GM23248 (cell line): ENCODE measurements around the gene ITK. TPM values are rescaled to one million over a fixed set of nuclear protein-coding genes. Genes with fewer than 3 reads are reported as not detected.
"Not testable (repeated sequence)": the region's sequence is repeated elsewhere in the genome, so short reads cannot be mapped to it uniquely, and the experiment has no call there.

ENCODE experiments used
- DNase-seq: peaks from one replicate; pipeline ENCODE4 v3.0.0-alpha.2; 2015
- H2AFZ ChIP-seq: fragments of 200-600 bp; sonication (generic); 2 replicates; pipeline ENCODE4 v1.6.1; 2016; ENCODE audit warnings: antibody characterized with exemption
- H3F3A ChIP-seq: fragments of 200-600 bp; sonication (generic); 2 replicates; pipeline ENCODE4 v1.6.1; 2016; ENCODE audit warnings: mild to moderate bottlenecking, antibody characterized with exemption, mixed run types; ENCODE audit not compliant: insufficient read depth
- H3K27ac ChIP-seq: fragments of 200-600 bp; sonication (generic); 2 replicates; pipeline ENCODE4 v1.5.1; 2016; ENCODE audit warnings: mild to moderate bottlenecking
- H3K27me3 ChIP-seq: fragments of 200-600 bp; sonication (generic); replicated peaks from 2 replicates; pipeline ENCODE4 v1.6.1; 2016; ENCODE audit warnings: mild to moderate bottlenecking; ENCODE audit not compliant: insufficient read depth
- H3K36me3 ChIP-seq: fragments of 200-600 bp; sonication (generic); 2 replicates; pipeline ENCODE4 v1.6.1; 2016; ENCODE audit warnings: low read depth, mild to moderate bottlenecking
- H3K4me1 ChIP-seq: fragments of 200-600 bp; sonication (generic); 2 replicates; pipeline ENCODE4 v1.6.1; 2016; ENCODE audit warnings: mild to moderate bottlenecking; ENCODE audit not compliant: insufficient read depth
- H3K4me2 ChIP-seq: fragments of 200-600 bp; sonication (generic); one replicate; pipeline ENCODE4 v1.6.1; 2016; ENCODE audit warnings: mild to moderate bottlenecking; ENCODE audit not compliant: unreplicated experiment
- H3K4me3 ChIP-seq: fragments of 200-600 bp; sonication (generic); 2 replicates; pipeline ENCODE4 v1.5.1; 2016; ENCODE audit warnings: mild to moderate bottlenecking
- H3K79me2 ChIP-seq: fragments of 200-600 bp; sonication (generic); 2 replicates; pipeline ENCODE4 v1.6.1; 2016; ENCODE audit warnings: mild to moderate bottlenecking; ENCODE audit not compliant: insufficient read depth
- H3K9ac ChIP-seq: fragments of 200-600 bp; sonication (generic); 2 replicates; pipeline ENCODE4 v1.6.1; 2016; ENCODE audit warnings: mild to moderate bottlenecking
- H3K9me2 ChIP-seq: fragments of 200-600 bp; sonication (generic); 2 replicates; pipeline ENCODE4 v1.6.1; 2016; ENCODE audit warnings: mixed run types, mild to moderate bottlenecking, moderate library complexity; ENCODE audit not compliant: insufficient read depth
- H3K9me3 ChIP-seq: fragments of 200-600 bp; sonication (generic); one replicate; pipeline ENCODE4 v1.6.1; 2017; ENCODE audit warnings: low read depth
- H4K20me1 ChIP-seq: fragments of 200-600 bp; sonication (generic); 2 replicates; pipeline ENCODE4 v1.6.0; 2016; ENCODE audit not compliant: insufficient read depth
- EZH2 ChIP-seq: fragments of 200-600 bp; sonication (generic); IDR thresholded peaks from 2 replicates; pipeline ENCODE4 v1.6.1; 2018; ENCODE audit warnings: antibody characterized with exemption, mild to moderate bottlenecking; ENCODE audit not compliant: insufficient read depth, poor library complexity, severe bottlenecking
- EZH2phosphoT487 ChIP-seq: fragments of 200-600 bp; sonication (generic); IDR thresholded peaks from 2 replicates; pipeline ENCODE4 v1.6.1; 2018; ENCODE audit warnings: antibody characterized with exemption, moderate library complexity, mild to moderate bottlenecking, low read depth; ENCODE audit not compliant: insufficient read depth
- WGBS, 2 experiments: methylation state at CpG; one replicate each; pipeline ENCODE4 v1.1.6; 2015 to 2017; ENCODE audit warnings: low lambda C conversion rate in 2 of 2, low coverage in 1 of 2; ENCODE audit errors: missing lambda C conversion rate in 2 of 2; 5-methylcytosine and 5-hydroxymethylcytosine counted together
- in situ Hi-C: fragments of 300-500 bp; cut with MboI; formaldehyde crosslinking; loops from 2 replicates; pipeline ENCODE4 v1.15.0; 2020
- polyA plus RNA-seq: library from polyadenylated mRNA; unstranded; fragments of >200 nt; fragmentation: Nextera tagmentation; extraction: Ambion mirVana; gene quantifications from 2 replicates; pipeline ENCODE4 v1.2.1, GENCODE V29; 2016
- total RNA-seq: library from RNA; depleted of rRNA; stranded (reverse); fragments of >200 nt; shearing (Covaris generic); gene quantifications from 2 replicates; pipeline ENCODE4 v1.2.3, GENCODE V29; 2014

ITK gene
- total and polyA plus RNA-seq, 2 experiments from 2014 or later: 0.11 TPM; not detected in 1

DNA sequence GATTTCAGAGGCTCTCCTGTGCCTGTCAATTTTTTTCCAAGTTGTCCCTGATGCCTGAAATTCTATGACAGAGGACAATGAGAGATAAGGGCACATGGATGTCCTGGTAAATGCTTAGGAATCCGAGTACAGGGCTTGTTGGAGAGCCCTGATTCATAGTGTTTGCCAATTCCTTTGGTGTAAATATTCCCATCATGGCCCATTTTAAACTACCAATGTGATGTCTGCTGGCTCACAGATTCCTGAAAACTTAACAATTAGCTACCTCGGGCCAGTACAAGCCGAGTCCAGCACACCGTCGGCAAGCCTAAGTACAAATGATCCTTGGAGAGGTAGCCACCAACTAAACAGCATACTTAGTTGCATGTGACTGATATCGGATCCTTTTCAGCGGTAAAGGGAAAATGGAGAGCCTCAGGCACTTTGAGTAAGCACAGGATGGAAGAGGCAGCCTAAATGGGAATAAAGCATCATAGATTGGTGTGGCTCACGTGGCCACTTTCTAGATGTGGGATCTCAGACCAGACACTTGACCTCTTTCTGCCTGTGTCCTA is 3.6 kb downstream of the ITK start:
- Histone ChIP-seq H3K9ac (no peak overlapping the region), H3K4me1 (no peaks in the 10 kb centered on the region), H2AFZ (no peak overlapping the region), H3K4me3 (no peak overlapping the region), H3F3A (no peaks in the 10 kb centered on the region), H3K27ac (no peak overlapping the region), H3K9me3 (no peaks in the 10 kb centered on the region), H3K27me3 (peaks cover 54% of the 10 kb centered on the region), H3K36me3 (no peaks in the 10 kb centered on the region), H3K79me2 (no peaks in the 10 kb centered on the region), H3K9me2 (no peaks in the 10 kb centered on the region), H4K20me1 (no peaks in the 10 kb centered on the region), H3K4me2 (no peak overlapping the region)
- DNase-seq: no peak
- WGBS, 2 experiments: 42 to 43% methylated on average over 8 of the region's 8 CpGs
- in situ Hi-C loops: no loop called here
- TF ChIP-seq EZH2 (no peak), EZH2phosphoT487 (no peak)

DNA sequence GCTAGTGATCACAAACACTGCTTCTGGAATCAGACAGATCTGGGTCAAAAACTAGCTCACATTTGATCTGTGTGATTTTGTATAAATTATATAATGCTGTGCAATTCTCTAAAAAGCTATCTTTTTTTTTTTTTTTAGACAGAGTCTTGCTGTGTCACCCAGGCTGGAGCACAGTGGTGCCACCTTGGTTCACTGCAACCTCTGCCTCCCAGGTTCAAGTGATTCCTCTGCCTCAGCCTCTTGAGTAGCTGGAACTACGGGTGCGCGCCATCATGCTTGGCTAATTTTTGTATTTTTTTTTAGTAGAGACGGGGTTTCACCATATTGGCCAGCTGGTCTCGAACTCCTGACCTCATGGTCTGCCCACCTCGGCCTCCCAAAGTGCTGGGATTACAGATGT is 4.5 kb downstream of the ITK start:
- H3K4me3 ChIP-seq, H4K20me1 ChIP-seq, H3K9me2 ChIP-seq, H3K4me1 ChIP-seq, DNase-seq, H3K36me3 ChIP-seq, H3F3A ChIP-seq, in situ Hi-C loops, H3K27ac ChIP-seq, H3K9ac ChIP-seq, H3K9me3 ChIP-seq, H2AFZ ChIP-seq, H3K79me2 ChIP-seq, H3K4me2 ChIP-seq: not testable (repeated sequence)
- WGBS, 2 experiments: 69 to 71% methylated on average over 6 of the region's 6 CpGs
- peaks cover 52% of the 10 kb centered on the region for H3K27me3 ChIP-seq

DNA sequence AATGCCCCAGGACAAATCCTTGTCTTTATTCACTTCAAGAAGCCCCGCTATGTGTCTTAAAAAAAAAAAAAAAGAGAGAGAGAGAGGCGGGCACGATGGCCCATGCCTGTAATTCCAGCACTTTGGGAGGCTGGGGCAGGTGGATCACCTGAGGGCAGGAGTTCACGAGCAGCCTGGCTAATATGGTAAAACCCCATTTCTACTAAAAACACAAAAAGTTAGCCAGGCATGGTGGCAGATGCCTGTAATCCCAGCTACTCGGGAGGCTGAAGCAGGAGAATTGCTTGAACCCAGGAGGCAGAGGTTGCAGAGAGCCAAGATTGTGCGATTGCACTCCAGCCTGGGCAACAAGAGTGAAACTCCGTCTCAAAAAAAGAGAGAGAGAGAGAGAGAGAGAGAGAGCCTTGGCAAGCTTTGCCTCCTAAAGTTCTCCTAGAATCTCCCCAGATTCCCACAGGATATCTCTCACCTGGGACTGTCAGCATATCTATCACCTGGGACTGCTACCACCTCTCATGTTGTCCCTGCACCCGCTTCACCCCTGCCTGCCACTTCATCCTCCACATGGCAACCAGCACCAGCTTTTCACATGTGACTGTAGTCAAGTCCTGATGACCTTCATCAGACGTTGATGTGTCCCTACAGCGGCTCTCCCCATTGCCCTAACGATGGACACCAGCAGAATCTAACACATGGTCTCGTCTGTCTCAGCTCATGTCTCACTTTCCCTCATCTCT is 5.8 kb downstream of the ITK start:
- H3K9me2 ChIP-seq: no peaks in the 10 kb centered on the region
- H2AFZ ChIP-seq: no peak overlapping the region
- no peak overlapping the region for H3K27ac ChIP-seq
- no peak for DNase-seq
- H3K9ac ChIP-seq: no peak overlapping the region
- TF ChIP-seq EZH2phosphoT487: no peak
- TF ChIP-seq EZH2: no peak
- no peaks in the 10 kb centered on the region for H3F3A ChIP-seq
- no peak overlapping the region for H3K4me2 ChIP-seq
- no peak overlapping the region for H3K4me3 ChIP-seq
- in situ Hi-C loops: no loop called here
- no peaks in the 10 kb centered on the region for H3K79me2 ChIP-seq
- WGBS, 2 experiments: 44 to 47% methylated on average over 11 to 12 of the region's 12 CpGs
- no peaks in the 10 kb centered on the region for H4K20me1 ChIP-seq
- H3K4me1 ChIP-seq: no peaks in the 10 kb centered on the region
- H3K9me3 ChIP-seq: no peaks in the 10 kb centered on the region
- peaks cover 46% of the 10 kb centered on the region for H3K27me3 ChIP-seq
- H3K36me3 ChIP-seq: no peaks in the 10 kb centered on the region

DNA sequence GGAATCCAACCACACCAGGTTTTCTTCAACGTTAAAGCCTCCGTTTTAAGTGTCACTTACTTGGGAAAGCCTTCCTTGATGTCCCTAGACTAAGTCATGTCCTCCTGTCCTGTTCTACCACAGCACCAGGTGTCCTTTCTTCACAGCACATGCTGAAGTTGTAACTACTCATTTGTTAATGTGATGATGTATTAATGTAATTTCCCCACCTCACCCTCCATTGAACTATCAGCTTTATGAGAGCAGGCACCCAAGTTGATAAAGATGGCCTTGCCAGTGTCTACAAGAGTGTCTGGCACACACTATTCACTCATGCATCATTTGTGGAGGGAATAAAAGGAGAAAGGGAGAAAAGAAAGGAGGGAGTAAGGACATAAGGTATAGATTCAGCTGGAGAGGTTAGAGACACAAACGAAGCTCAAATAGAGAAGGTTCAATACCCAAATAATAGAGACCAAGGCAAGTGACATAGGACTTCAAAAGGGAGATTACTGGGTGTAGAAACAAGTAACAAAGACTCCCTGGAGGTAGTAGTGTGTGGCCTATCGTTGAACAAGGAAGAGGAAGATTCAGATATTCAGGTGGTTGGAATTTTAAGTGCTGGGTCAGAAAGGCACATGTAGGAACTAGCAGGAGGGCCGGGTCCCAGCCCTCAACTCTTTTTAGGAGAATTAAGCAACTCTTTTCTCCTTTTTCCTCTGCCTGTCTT is 6.6 kb downstream of the ITK start:
- Histone ChIP-seq H3F3A (no peaks in the 10 kb centered on the region), H3K9me3 (no peaks in the 10 kb centered on the region), H3K4me3 (no peak overlapping the region), H3K9ac (no peak overlapping the region), H3K36me3 (no peaks in the 10 kb centered on the region), H2AFZ (no peak overlapping the region), H3K4me2 (no peak overlapping the region), H3K9me2 (no peaks in the 10 kb centered on the region), H3K27ac (no peak overlapping the region), H3K79me2 (no peaks in the 10 kb centered on the region), H3K27me3 (peaks cover 41% of the 10 kb centered on the region), H4K20me1 (no peaks in the 10 kb centered on the region), H3K4me1 (no peaks in the 10 kb centered on the region)
- 23 to 33% methylated on average over 5 of the region's 5 CpGs for WGBS, 2 experiments
- TF ChIP-seq EZH2 (no peak), EZH2phosphoT487 (no peak)
- in situ Hi-C loops: no loop called here
- DNase-seq: no peak

DNA sequence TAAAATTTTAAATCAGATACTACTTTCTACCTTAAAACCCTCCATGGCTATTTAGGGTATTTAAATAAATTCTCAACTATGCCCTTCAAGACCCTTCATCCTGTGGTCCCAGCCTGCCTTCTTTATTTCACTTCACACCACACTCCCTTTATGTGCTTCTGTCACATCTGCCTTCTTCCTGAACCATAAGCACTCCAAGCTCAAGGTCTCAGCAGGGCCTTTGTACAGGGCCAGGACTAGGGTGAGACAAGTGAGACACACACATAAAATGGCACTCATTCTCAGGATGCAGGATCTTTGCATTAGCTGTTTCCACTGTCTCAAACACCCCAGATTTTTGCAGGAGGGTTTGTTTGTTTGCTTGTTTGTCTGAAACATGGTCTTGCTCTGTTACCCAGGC is 7.6 kb downstream of the ITK start:
- H3K4me1 ChIP-seq: no peaks in the 10 kb centered on the region
- TF ChIP-seq EZH2 (no peak), EZH2phosphoT487 (no peak)
- DNase-seq: no peak
- H3K9me2 ChIP-seq: no peaks in the 10 kb centered on the region
- in situ Hi-C loops: no loop called here
- no peaks in the 10 kb centered on the region for H3K36me3 ChIP-seq
- H4K20me1 ChIP-seq: no peaks in the 10 kb centered on the region
- H3K4me2 ChIP-seq: no peak overlapping the region
- H3F3A ChIP-seq: no peaks in the 10 kb centered on the region
- no peak overlapping the region for H2AFZ ChIP-seq
- no peaks in the 10 kb centered on the region for H3K79me2 ChIP-seq
- H3K9me3 ChIP-seq: no peaks in the 10 kb centered on the region
- no peak overlapping the region for H3K27ac ChIP-seq
- H3K9ac ChIP-seq: no peak overlapping the region
- no peak overlapping the region for H3K4me3 ChIP-seq
- H3K27me3 ChIP-seq: peaks cover 41% of the 10 kb centered on the region
